Activated CD4-positive, alpha-beta T cell treated with anti-CD3 and anti-CD28 coated beads, Interleukin-2, amount 50 U/mL, for 48 hours (primary cell): ENCODE data around the gene SPTB.

Source experiments
- DNase-seq, 2 experiments: peaks; one replicate each; pipeline ENCODE4 v3.0.0-alpha.2; 2020

The SPTB gene

DNA sequence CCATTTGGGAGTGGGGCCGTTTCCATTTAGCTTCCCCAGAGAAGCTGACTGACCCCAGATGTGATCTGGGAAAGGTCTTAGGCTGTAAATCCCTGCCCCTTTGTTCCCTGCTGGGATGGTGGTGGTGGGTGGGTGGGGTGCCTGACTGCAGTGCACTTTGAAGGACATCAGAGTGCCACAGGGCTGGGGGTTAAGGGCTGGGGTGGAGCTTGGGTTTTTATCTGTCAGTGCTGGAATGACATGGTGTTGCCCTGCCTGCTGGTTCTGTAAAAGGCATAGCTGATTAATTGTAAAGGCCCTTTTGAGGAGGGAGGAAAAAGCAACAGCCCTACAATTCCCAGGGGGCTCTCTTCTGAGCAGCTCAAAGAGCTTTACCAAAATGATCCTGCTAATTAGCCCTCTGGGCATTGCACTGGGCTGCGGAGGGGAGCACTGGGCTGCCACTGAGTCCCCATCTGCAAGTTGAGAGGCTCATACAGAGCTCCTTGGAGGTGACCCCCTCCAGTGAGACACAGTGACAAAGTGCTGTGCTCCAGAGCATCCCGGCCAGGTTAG is 154.4 kb downstream of the SPTB start:
- DNase-seq = no peak

DNA sequence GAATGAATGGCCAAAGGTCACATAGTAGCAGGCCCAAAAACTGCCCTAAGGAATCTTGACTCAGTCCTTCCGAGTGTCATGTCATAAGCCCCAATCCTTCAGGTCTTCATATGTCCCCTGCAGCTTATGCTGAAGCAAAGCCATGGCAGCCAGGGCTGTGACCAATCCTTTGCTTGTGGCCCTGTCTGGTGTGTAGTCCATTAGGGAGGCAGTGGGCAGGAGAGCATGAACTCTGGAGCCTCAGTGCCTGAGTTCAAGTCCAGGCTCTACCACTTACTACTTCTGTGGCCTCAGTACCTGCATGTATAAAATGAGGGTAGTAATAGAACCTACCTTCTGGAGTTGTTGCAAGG is 155.2 kb downstream of the SPTB start:
- no peak for DNase-seq

DNA sequence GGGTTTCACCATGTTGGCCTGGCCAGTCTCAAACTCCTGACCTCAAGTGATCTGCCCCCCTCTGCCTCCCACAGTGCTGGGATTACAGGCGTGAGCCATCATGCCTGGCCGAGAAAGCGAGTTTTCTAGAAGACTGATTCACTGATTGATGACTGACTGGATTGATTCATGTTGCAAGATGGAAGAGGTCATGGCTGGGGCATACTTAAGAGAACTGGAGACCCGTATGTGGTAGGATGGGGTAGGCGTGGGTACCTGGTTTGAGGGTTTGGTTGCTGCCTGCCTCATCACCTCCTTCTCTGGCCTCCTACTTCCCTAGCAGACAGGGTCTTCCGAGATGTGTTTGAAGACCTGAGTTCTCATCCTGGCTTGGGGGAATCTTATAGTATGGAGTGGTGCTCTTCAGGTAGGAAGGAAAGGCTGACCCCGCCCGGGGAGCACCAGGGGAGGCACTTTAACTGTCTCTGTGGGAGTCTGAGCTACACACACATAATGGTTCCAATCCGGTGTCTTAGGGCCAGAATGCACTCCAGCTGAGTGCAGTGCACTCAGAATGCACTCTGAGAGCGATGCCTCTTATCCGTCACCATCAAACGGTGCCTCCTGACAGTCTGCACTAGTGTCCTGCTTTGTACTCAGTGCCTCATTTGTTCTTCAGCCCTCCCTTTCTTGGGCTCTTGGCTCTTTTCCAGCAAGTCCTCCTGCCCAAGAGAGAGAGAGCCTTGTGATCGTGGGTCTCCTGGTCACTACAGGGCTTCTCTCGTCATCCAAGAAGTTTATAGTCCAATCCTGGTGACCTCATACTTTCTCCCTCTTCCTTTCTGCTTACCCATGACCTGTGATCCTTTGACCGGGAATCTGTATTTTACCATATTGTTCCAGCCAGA is 155.8 kb downstream of the SPTB start:
- peak in 1 of 2 experiments; percentile 27 for DNase-seq

DNA sequence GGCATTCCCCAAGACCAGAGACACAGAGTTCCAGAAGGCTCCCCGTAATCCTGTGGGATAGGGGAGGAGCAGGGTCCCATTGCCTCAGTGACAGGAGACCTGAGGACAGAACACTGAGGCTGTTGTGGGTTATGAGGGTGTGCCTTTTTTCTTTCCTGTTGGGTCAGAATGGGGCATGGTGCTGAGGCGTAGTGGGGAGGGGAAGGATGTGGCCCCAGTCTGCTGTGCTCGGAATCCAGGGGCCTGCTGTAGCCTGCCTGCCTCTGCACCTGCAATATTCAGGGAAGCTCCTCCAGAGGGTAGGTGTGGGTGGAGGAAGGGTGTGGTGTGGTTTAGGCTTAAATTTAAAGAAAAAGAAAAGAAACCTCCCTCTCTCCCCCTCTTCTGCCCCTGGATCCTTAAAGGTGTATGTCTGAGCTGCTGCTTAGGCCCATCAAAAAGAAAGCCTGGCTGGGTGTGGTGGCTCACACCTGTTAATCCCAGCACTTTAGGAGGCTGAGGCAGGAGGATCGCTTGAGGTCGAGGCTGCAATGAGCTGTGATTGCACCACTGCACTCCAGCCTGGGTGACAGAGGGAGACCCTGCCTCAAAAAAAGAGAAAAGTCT is 156.8 kb downstream of the SPTB start:
- DNase-seq = no peak

DNA sequence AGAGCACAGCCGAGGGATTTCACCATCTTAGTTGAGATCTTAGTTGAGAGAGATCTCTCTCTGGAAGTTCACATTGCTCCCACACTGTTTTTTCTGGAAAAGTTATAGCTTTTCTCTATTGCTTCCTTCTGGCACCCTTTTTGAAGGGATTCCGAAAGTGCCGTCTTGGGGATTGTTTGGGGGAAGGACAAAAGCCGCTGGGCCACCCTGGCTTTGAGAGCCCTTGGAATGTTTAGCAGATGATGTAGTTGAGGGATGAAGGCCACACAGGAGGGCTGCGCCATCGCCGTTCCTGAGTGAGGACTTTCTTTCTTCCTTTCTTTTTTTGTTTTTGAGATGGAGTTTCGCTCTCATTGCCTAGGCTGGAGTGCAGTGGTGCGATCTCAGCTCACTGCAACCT is 157.8 kb downstream of the SPTB start:
- no peak for DNase-seq

DNA sequence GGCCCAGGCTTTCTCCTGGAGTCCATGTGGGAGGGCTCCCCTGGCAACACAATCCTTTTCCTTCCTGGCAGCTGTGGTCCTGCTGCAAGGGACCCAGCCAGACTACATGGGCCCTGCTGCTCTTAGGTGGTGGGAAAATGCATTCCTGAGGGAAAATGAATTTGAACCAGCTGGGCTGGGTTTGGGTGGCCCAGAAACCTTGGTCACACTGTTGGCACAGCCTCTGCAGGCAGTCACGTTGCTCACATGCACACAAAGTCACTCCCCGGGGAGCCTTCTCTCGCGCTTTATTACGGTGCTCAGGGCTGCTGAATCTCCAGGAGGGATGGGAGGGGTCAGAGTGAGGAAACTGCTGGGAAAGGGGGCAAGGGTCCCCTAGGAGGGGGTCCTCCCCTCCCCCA is 158.3 kb downstream of the SPTB start:
- DNase-seq = no peak

DNA sequence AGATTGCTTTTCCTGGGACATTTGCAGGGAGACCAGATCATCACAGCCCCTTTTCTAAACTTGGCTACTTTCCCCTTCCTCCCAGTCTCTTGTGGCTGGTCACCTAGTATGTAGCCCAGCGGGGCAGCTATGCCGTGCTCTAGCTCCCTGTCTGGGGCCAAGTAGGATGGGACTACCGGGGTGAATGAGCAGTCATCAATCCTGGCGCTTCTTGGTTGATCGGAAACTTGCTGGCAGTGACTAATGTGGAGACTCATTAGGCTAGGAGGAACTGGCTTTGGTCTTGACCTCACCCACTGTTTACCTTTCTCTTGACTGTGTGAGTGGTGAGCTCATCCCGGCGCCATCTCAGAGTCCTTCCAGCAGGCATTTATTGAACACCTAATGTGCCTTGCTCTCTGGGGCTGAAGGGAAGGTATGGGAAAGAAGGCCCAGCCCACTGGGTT is 159.6 kb downstream of the SPTB start:
- no peak for DNase-seq

DNA sequence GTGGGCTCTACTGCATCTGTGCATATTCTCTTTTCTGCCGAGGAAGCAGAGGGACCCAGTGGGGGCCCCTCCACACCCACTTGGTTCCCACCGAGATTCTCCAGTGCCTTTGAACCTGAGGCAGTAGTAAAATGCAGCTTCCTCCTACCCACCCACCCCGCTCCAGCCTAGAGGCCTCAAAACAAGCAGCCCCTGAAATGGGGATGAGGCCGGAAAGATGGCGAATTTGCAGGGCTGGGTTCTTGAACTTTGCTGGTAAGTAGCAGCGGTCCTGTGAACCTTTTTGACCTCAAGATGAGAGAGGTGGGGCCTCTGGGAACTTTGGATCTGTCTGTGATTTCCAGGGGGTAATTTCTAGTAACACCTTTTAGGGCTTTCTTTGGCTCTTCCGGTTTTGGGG is 160.1 kb downstream of the SPTB start:
- no peak for DNase-seq

DNA sequence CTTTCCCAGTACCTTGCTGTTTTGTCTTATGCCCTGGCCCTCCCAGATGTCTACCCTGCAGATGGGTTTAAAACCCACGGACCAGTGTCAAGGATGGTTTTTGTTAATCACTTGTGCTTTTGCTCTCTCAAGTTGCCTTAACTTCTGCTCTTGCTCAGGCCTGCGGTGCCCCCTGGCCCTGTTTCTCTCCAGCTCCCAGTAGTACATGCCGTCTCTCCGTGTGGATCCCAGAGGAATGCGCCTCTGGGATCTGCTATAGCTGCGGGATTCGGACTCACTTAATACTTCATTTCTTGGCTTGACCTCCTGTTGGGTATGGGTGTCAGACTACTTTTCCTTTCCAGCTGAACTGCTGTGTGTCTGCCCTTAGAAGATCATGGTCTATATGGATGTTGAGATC is 160.9 kb downstream of the SPTB start:
- DNase-seq = no peak

DNA sequence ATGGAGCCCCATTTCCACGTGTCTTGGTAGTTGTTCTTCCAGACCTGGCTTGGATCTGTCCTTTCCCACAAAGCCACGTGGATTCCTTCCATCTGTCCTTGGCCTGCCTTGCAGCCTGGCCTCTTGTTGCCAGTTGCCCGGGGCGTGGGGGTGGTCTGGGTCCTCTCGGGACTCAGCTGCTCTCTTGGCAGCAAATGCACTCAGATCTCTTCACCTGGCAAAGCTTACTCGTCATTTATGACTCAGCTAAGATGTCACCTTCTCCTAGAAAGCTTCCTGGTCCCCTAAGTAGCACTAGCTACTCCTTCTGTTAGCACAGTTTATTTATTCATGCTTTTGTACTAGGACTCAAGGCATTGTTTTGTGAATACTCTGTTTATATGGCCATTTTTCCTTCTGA is 161.8 kb downstream of the SPTB start:
- no peak for DNase-seq

DNA sequence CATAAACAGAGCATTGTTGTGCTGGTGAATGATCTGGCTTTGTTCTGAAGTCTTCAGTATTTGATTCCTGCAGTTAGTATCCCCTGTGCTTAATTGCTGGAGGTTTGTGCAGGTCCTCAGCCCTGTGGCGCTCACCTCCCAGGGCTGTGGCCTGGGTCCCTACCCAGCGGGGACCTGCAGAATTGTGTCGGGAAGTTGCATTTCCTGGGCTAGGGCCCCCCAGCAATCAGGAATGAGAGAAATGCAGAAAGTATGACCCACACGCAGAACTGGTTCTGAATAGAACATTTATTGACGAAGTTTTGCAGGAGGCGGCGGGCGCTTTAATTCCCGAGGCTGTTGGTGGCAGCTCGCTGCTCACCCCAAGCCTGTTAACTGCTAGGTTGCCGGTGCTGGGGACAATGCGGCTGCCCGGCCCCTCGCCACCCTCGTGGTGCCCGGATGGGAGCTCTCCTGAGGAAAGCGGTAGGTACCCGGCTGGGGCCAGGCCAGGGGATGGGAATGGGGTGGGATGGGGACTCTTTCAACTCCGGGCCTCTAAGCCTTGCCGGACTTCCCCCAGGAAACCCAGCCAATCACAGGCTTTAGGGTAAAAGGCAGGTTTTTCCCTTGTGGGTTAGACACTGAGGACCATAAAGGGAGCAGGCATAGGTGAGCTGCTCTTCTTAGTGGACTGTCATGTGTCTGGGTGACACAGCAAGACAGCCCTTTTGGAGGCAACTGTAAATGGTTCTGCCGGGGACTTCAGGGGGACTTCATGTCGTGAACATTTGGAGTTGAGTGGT is 163.9 kb downstream of the SPTB start:
- no peak for DNase-seq

DNA sequence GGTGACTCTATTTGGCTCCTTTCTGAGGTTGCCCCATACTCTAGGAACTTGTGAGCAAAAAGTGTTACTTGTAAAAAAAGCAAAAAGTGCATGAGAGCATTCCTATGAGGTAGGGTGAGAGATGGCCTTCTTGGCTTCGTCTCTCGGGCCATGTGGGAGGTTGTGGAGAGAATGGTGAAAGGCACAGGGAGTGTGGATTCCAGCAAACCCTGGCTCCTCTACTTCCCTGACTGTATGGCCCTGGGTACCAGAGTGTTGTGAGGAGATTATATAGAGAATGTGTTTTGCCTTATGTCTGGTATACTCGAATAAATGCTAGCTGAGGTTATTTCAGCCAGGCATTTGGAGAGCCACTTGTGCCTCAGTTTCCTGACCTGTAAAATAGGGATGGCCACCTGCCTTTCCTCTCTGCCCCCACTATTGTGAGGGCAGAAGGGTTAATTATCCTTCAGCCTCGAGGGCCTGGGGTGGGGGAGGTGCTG is 164.5 kb downstream of the SPTB start:
- DNase-seq = no peak

DNA sequence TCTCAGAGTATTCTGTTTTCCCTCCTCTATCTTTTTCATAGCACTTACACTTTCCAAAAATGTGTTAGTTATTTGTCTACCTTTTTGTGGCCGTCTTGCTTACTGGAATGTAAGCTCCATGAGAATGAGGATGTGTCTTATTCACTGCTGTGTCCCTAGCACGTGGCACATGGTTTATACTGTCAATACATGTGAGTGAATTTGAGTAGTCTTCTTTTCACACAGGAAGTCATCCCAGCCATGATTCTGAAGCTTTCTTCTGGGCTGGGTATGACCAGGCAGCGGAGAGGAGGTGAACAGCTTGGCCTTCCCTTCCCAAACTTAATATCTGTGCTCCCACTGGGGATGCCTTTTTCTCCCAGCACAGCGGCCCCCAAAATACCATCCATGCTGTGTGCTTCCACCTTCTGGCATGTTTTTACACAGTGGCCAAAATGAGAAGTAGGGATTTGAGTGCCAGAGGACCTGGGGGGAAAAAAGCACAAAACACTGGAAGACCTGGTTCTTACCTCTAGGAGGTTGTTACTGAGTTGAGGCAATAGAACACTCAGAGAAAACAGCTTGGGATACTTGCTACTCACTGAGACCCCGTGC is 165.2 kb downstream of the SPTB start:
- DNase-seq = no peak

DNA sequence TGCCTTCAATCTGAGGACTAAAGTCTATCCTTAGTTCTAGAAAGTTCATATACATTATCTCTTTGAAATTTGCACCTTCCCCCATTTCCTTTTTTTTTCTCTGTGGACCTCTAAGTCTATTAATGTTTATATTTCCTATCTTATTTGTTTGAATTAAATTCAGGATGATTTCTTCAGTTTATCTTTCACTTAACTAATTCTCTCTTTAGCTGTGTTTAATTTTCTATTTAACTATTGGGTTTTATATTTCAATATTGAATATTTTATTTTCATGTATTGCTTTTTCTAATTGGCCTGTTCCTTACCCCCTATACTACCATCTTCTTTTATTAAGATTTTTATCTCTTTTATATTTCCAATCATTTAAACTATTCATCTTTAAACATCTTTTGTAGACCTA is 166.0 kb downstream of the SPTB start:
- no peak for DNase-seq

DNA sequence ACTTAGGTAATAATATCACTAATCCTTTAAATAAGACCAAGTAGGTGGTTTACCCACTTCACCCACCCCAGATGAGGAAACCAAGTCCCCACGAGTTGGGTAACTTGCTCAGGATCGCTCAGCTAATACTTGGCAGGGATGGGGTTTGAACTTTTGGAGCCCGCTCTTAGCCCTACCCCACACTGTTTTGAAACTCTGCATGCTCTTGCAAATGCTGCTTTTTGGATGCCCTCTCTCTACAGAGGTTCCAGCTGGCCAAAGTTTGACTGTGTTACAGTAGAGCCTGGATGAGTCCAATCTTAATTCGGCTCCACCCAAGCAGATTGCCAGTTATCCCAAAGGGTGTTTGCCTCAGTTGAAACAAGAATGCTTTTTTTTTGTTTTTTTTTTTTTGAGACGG is 168.7 kb downstream of the SPTB start:
- DNase-seq = no peak

DNA sequence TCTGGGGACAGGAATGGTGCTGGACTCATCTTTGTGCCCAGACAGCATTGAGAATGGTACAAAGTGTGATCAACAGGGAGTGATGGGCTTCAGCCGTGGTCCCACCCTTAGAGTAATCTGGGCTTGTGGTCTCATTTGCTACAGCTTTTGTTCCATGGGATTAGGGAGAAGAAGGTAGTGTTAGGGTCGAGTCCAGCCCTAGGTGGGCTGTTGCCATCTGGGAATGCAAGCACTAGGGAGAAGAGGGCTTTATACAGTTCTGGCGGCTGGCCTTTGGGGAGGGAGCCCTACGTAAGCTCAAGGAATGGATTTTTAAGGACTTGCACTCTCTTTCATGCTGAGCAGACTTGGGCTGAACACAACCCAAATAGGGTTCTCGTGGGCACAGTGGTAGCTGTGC is 170.6 kb downstream of the SPTB start:
- no peak for DNase-seq

DNA sequence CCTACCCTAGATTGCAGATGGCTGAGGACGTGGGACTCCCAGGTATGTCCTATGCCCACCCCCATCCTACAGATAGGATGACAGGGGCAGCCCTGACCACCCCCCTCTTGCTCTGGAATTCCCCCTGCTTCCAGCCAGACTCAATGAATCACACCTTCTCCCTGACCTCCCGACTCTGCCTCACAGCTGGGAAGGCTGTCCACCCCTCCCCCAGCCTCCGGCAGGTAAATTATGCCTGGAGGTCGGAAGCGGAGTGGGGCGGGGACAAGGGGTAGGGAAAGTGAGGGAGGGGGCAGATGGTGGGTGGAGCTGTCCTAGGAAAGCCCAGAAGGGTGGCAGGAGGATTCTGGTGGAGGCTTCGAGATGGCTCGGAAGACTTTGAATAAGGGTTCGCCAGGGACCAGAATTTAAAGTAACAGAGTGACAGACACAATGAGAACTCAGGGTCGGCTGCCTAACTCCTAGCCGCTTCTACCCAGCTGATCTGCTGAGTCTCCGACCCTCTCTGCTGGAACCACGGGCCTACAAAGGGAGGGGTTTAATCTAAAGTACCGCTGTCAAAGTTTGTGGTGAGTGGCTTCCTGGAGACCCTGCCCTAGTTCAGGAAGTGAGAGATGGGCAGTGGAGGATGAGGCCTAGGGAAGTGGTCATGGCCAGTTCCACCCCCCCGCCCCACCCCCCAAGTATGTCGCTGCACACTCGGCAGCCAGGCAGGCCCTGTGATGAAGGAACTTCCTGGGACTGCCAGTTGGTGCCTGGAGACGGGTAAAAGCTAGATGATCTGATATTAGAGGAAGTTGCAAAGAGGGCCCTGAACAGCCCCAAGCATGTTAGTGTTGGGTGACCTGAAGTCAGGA is 171.3 kb downstream of the SPTB start:
- no peak for DNase-seq

DNA sequence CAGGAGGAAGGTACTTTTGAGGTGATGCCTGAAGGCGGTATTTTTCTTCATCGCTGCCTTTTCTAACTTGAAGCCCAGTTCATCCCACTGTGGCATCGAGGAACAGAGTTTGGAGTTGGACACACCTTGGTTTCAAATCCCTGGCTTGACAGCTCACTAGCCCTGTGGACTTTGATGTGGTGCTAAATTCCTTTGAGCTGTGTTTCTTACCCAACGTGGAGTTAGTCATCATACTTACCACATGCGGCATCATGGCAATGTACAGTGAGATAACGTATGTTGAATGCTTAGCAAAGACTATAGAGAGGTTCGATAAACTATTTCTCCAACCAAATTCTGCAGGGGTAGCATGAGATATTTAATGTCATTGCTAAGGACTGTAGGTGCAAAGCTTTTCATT is 172.0 kb downstream of the SPTB start:
- no peak for DNase-seq

DNA sequence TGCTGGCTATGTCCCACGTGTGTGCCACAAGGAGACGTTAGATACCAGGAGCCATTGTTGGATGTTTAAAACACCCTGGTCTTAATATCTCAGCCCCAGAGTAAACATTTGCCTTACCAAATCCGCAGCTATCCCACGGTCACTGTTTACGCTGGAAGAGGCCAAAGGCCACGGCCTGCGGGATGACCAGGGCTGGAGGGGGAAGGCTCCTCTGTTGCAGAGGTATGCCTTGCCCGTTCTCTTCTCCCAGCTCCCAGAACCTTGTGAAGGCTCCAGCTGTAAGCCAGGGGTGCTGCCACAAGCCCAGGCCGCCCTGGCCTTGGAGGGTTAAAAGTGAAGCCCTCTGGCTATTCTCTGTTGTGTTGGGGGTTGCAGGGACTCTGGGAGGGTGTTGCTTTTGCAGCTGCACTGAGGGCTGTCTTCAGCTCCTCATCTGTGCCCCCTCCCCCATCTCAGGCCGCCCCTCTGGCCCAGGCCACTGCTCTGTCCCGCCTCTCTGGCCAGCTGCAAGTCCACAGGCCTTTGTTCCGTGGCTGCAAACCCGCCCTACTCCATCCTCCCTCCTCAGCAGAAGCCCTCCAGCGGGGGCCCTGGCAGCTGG is 173.0 kb downstream of the SPTB start:
- DNase-seq = no peak

DNA sequence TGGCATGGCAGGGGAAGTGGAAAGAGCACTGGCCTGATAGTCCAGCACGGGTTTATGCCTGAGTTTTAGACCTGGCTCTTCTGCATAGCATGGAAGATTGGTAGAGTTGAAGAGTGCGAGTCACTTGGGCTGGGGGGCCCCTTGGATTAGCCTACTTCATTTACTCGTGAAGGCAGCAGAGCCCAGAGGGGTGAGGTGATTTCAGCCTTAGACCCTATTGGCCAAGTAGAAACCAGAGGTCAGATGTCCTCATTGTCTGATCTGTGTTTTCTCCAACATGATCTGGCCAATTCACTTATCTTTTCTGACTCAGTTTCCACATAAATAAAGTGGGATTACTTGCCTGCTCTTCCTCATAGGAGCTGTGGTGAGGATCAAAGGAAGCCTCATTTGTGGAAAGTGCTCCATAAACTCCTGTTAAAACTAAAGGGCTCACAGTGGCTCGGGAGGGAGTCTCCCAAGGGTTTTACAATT is 173.6 kb downstream of the SPTB start:
- no peak for DNase-seq

DNA sequence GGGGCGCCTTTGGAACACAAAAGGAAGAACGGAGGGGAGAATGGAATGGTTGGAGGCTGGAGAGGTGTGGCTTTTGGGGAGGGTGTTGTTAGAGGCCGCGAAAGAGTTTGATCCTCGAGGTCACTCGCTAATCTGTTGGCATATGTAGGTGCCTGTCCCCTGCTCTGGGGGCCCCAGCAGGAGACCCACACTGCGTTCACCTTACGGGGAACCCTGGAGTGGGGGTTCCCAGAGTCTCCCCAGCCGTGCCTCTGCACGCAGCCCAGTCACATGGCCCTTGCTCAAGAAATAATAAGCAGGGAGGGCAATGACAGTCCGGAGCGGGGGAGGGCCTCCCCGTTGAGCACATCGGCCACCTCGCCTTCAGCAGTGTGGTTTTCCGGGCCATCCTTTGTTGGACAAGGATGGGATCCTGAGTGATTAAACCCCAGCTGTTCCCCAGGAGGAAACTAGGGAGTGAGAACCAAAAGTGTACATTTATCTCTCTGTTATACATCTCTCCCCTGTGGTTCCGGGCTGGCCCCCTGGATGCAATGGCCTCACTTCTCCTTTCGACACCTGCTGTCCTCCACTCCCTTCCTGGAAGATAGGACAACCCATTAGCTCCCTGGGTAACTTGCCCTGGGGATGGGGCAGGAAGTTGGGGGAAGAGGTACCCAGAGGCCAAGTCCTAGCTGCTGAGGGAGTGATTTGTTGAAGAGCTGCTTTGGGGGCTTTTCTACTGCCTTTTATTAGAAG is 174.2 kb downstream of the SPTB start:
- peak in 1 of 2 experiments; percentile 27 for DNase-seq
